K562 (cell line): ENCODE data around the gene ZBTB46. TPM values are rescaled to one million over a fixed set of nuclear protein-coding genes. Genes with fewer than 3 reads are reported as not detected.

Experiments
- ARID2 ChIP-seq: fragments of 450-650 bp; IDR thresholded peaks from 2 replicates; pipeline ENCODE4 v1.6.1; 2017; ENCODE audit warnings: antibody characterized with exemption, mild to moderate bottlenecking
- BRCA1 ChIP-seq, 2 experiments: fragments of 450-650 bp in 1 of 2; sonication (generic) in 1 of 2; formaldehyde crosslinking in 1 of 2; IDR thresholded peaks; 2 replicates each; pipeline versions ENCODE4 v1.5.0 to v1.6.1; 2017 to 2020; ENCODE audit warnings: mild to moderate bottlenecking in 1 of 2, missing genetic modification reagents in 1 of 2
- CCAR2 ChIP-seq: fragments of 200-400 bp; formaldehyde crosslinking; IDR thresholded peaks from 2 replicates; pipeline ENCODE4 v1.6.1; 2017; ENCODE audit warnings: mild to moderate bottlenecking, low read depth, low read length
- CREBBP ChIP-seq: IDR thresholded peaks from one replicate; pipeline ENCODE4 v1.6.1; 2012; ENCODE audit warnings: low read depth, mild to moderate bottlenecking, control low read depth, inconsistent platforms, low read length
- DLX4 ChIP-seq: fragments of 250-450 bp; sonication (Bioruptor Pico); IDR thresholded peaks from 2 replicates; pipeline ENCODE4 v1.6.1; 2021; ENCODE audit warnings: mild to moderate bottlenecking
- ELK3 ChIP-seq: fragments of 450-650 bp; formaldehyde crosslinking; IDR thresholded peaks from 2 replicates; pipeline ENCODE4 v1.4.0; 2020; ENCODE audit warnings: mild to moderate bottlenecking
- EP300 ChIP-seq: IDR thresholded peaks from 2 replicates; pipeline ENCODE4 v1.6.1; 2012; ENCODE audit warnings: low read length, improper control_type of control experiment
- ETV1 ChIP-seq: fragments of 450-650 bp; conservative IDR thresholded peaks from 2 replicates; pipeline ENCODE4 v1.6.1; 2016; ENCODE audit warnings: missing genetic modification characterization, control low read depth, low read depth, missing compliant biosample characterization
- ETV6 ChIP-seq, 3 experiments: fragments of 150-350 bp in 1 of 3; sonication (generic) in 1 of 3; formaldehyde crosslinking in 1 of 3; IDR thresholded peaks; 2 replicates each; pipeline versions ENCODE4 v1.6.1 to v1.8.0; 2014 to 2022; ENCODE audit warnings: borderline replicate concordance in 2 of 3, low read depth in 2 of 3, antibody characterized with exemption in 1 of 3, low read length in 1 of 3, mild to moderate bottlenecking in 1 of 3, missing genetic modification reagents in 1 of 3
- FOS ChIP-seq: IDR thresholded peaks from 3 replicates; pipeline ENCODE4 v1.6.1; 2011; ENCODE audit not compliant: insufficient read length; ENCODE audit errors: extremely low read depth
- HLTF ChIP-seq: fragments of 450-650 bp; IDR thresholded peaks from 2 replicates; pipeline ENCODE4 v1.6.1; 2016
- HSF4 ChIP-seq: fragments of 250-450 bp; sonication (Bioruptor Pico); IDR thresholded peaks from 2 replicates; pipeline ENCODE4 v2.1.2; 2022; ENCODE audit warnings: mild to moderate bottlenecking, moderate library complexity, borderline replicate concordance
- IRF2 ChIP-seq: sonication (generic); formaldehyde crosslinking; IDR thresholded peaks from 2 replicates; pipeline ENCODE4 v1.8.1; 2022; ENCODE audit warnings: mild to moderate bottlenecking, missing genetic modification reagents
- KDM1A ChIP-seq, 2 experiments: fragments of 450-650 bp; IDR thresholded peaks; 2 replicates each; pipeline ENCODE4 v1.6.1; 2016; ENCODE audit warnings: mild to moderate bottlenecking in 2 of 2
- KLF10 ChIP-seq: fragments of 250-450 bp; sonication (Bioruptor Pico); IDR thresholded peaks from 2 replicates; pipeline ENCODE4 v1.6.1; 2021; ENCODE audit warnings: matching md5 sums
- LARP7 ChIP-seq: fragments of 450-650 bp; IDR thresholded peaks from 2 replicates; pipeline ENCODE4 v1.6.1; 2016
- MAFK ChIP-seq: IDR thresholded peaks from 2 replicates; pipeline ENCODE4 v1.6.1; 2011; ENCODE audit warnings: low read length, improper control_type of control experiment
- POLR3G ChIP-seq: IDR thresholded peaks from 2 replicates; pipeline ENCODE4 v1.6.1; 2011; ENCODE audit not compliant: insufficient read length, insufficient replicate concordance; ENCODE audit errors: extremely low read depth
- SFPQ ChIP-seq: fragments of 200-400 bp; formaldehyde crosslinking; IDR thresholded peaks from 2 replicates; pipeline ENCODE4 v1.6.1; 2017; ENCODE audit warnings: mild to moderate bottlenecking, low read depth, low read length, moderate library complexity
- SMARCE1 ChIP-seq: fragments of 450-650 bp; IDR thresholded peaks from 2 replicates; pipeline ENCODE4 v1.7.1; 2016; ENCODE audit warnings: mild to moderate bottlenecking
- TARDBP ChIP-seq: fragments of 450-650 bp; IDR thresholded peaks from 2 replicates; pipeline ENCODE4 v1.6.1; 2016
- THRAP3 ChIP-seq: fragments of 450-650 bp; IDR thresholded peaks from 2 replicates; pipeline ENCODE4 v1.6.1; 2016; ENCODE audit warnings: mild to moderate bottlenecking, inconsistent platforms, borderline replicate concordance
- WHSC1 ChIP-seq: IDR thresholded peaks from one replicate; pipeline ENCODE4 v1.6.1; 2012; ENCODE audit warnings: low read length, control low read depth, inconsistent platforms
- ZEB2 ChIP-seq: fragments of 450-650 bp; IDR thresholded peaks from 2 replicates; pipeline ENCODE4 v1.6.1; 2016
- ZNF12 ChIP-seq: sonication (generic); formaldehyde crosslinking; IDR thresholded peaks from 2 replicates; pipeline ENCODE4 v1.4.0; 2020; ENCODE audit warnings: mild to moderate bottlenecking, missing genetic modification reagents
- ZNF347 ChIP-seq: fragments of 450-650 bp; formaldehyde crosslinking; IDR thresholded peaks from 2 replicates; pipeline ENCODE4 v1.4.0; 2020; ENCODE audit warnings: low read depth, mild to moderate bottlenecking, moderate library complexity
- ZNF766 ChIP-seq: fragments of 200-800 bp; sonication (Bioruptor generic); conservative IDR thresholded peaks from 2 replicates; pipeline ENCODE4 v1.6.1; 2016; ENCODE audit warnings: missing genetic modification characterization, missing compliant biosample characterization
- polyA plus RNA-seq, 8 experiments: library from polyadenylated mRNA; depleted of rRNA in 4 of 8; stranded (reverse) in 5 of 8; unstranded in 3 of 8; fragments of >200 nt; fragmentation: Nextera tagmentation in 2 of 8; fragmentation: Illumina TruSeq in 1 of 8; extraction: Ambion mirVana in 2 of 8; extraction: Trizol in 1 of 8; gene quantifications; 2 replicates each; pipeline versions ENCODE4 v1.2.1 to v1.2.3, GENCODE V29; 2011 to 2014; ENCODE audit warnings: inconsistent platforms in 1 of 8, missing spikeins in 1 of 8
- total RNA-seq, 7 experiments: library from RNA; depleted of rRNA in 6 of 7; stranded (reverse); fragments of >200 nt in 6 of 7; fragmentation: Illumina TruSeq in 2 of 7; extraction: Trizol in 2 of 7; gene quantifications; 2 replicates each; pipeline versions ENCODE4 v1.2.1 to v1.2.3, GENCODE V29; 2011 to 2021; ENCODE audit warnings: low replicate concordance in 1 of 7
- TF ChIP-seq, protein P1 (sequence below): fragments of 250-450 bp; sonication (Bioruptor Pico); IDR thresholded peaks from 2 replicates; pipeline ENCODE4 v1.5.1; 2021; ENCODE audit warnings: mild to moderate bottlenecking

The ZBTB46 gene
- total and polyA plus RNA-seq, 9 of the 15 experiments (the other 6 are each of a cell fraction or from before 2014, with no cell fraction given): 0.29 to 4.1 (median 1.1) TPM

- TF ChIP-seq ARID2 (no peak), ZNF766 (no peak), KDM1A (IDR thresholded peaks at IDR 0.05) (0 out of 4 replicates have a peak, but pooled peaks of 1 of the 2 experiments have one; percentile 54), POLR3G (no peak), SFPQ (no peak), ETV6 (IDR thresholded peaks at IDR 0.05; ENCODE audit: borderline replicate concordance in 1 of 2, low read depth in 2 of 2, low read length in 1 of 2) (no peak), ETV6 (CRISPR knock-in tag; IDR thresholded peaks at IDR 0.05; ENCODE audit: borderline replicate concordance) (no peak), DLX4 (CRISPR knock-in tag) (no peak), ZEB2 (no peak), HLTF (0 out of 2 replicates have a peak, but pooled peaks have one; percentile 36), HSF4 (CRISPR knock-in tag) (no peak), FOS (no peak), MAFK (no peak), SMARCE1 (peak; percentile 48; the same call in 1 of the 2 replicates), TARDBP (no peak), WHSC1 (no peak), IRF2 (CRISPR knock-in tag) (no peak), ZNF347 (CRISPR knock-in tag) (no peak), ETV1 (tag) (no peak), THRAP3 (no peak), ZNF12 (no peak), KLF10 (CRISPR knock-in tag) (no peak), ELK3 (CRISPR knock-in tag) (no peak), CREBBP (no peak), EP300 (no peak), LARP7 (peak; percentile 94), BRCA1 (IDR thresholded peaks at IDR 0.05) (no peak), BRCA1 (CRISPR knock-in tag; IDR thresholded peaks at IDR 0.05) (no peak), CCAR2 (no peak)
- TF ChIP-seq, protein P1, sequence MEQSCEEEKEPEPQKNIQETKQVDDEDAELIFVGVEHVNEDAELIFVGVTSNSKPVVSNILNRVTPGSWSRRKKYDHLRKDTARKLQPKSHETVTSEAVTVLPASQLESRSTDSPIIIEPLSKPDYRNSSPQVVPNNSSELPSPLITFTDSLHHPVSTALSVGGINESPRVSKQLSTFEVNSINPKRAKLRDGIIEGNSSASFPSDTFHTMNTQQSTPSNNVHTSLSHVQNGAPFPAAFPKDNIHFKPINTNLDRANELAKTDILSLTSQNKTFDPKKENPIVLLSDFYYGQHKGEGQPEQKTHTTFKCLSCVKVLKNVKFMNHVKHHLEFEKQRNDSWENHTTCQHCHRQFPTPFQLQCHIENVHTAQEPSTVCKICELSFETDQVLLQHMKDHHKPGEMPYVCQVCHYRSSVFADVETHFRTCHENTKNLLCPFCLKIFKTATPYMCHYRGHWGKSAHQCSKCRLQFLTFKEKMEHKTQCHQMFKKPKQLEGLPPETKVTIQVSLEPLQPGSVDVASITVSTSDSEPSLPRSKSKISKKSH (CRISPR knock-in tag): no peak
Observed at GRCh38 chr20:63864545-63864977, 33.5 kb upstream of the ZBTB46 start (continued).
